ENCODE measurements around the gene NRG2.

- TF ChIP-seq, protein P1, sequence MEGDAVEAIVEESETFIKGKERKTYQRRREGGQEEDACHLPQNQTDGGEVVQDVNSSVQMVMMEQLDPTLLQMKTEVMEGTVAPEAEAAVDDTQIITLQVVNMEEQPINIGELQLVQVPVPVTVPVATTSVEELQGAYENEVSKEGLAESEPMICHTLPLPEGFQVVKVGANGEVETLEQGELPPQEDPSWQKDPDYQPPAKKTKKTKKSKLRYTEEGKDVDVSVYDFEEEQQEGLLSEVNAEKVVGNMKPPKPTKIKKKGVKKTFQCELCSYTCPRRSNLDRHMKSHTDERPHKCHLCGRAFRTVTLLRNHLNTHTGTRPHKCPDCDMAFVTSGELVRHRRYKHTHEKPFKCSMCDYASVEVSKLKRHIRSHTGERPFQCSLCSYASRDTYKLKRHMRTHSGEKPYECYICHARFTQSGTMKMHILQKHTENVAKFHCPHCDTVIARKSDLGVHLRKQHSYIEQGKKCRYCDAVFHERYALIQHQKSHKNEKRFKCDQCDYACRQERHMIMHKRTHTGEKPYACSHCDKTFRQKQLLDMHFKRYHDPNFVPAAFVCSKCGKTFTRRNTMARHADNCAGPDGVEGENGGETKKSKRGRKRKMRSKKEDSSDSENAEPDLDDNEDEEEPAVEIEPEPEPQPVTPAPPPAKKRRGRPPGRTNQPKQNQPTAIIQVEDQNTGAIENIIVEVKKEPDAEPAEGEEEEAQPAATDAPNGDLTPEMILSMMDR (IDR thresholded peaks at IDR 0.05) = no peak
- TF ChIP-seq POLR2A (IDR thresholded peaks at IDR 0.05) = no peak
These were observed 128.8 kb downstream of the NRG2 start for GRCh38 chr5:139914218-139914807.

Measured in breast epithelium (tissue), 3 donors.